Measurements from ENCODE around the gene TAF13. TPM values are rescaled to one million over a fixed set of nuclear protein-coding genes. Genes with fewer than 3 reads are reported as not detected.

Gene TAF13
- total and polyA plus RNA-seq, 9 of the 15 experiments (the other 6 are each of a cell fraction or from before 2014, with no cell fraction given), result 14.9 to 77.2 (median 38.7) TPM

GRCh38 chr1:109075531-109076490, at the start of gene TAF13 (continued):
- TF ChIP-seq MNT (conservative IDR thresholded peaks at IDR 0.05) (peak; percentile 86 to 97), NCOA6 (IDR thresholded peaks at IDR 0.05) (no peak), ZNF780A (CRISPR knock-in tag; IDR thresholded peaks at IDR 0.05) (no peak), KAT7 (CRISPR knock-in tag; IDR thresholded peaks at IDR 0.05; ENCODE audit: borderline replicate concordance) (0 out of 2 replicates have a peak, but pooled peaks have one; percentile 62), SMARCA4 (IDR thresholded peaks at IDR 0.05) (0 out of 2 replicates have a peak, but pooled peaks have one; percentile 7), TCF7 (IDR thresholded peaks at IDR 0.05; ENCODE audit: borderline replicate concordance) (0 out of 2 replicates have a peak, but pooled peaks have one; percentile 75), HEY1 (CRISPR knock-in tag; IDR thresholded peaks at IDR 0.05; ENCODE audit: borderline replicate concordance) (no peak), SRF (CRISPR knock-in tag; IDR thresholded peaks at IDR 0.05) (peak in 1 of 2 experiments; percentile 88; a peak in 2 of 4 replicates), PREB (CRISPR knock-in tag; IDR thresholded peaks at IDR 0.05) (no peak)
- TF ChIP-seq, protein P1, sequence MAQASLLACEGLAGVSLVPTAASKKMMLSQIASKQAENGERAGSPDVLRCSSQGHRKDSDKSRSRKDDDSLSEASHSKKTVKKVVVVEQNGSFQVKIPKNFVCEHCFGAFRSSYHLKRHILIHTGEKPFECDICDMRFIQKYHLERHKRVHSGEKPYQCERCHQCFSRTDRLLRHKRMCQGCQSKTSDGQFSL (CRISPR knock-in tag; IDR thresholded peaks at IDR 0.05), result no peak
- TF ChIP-seq, protein P1 (tag; IDR thresholded peaks at IDR 0.05), result no peak
- TF ChIP-seq, protein P2, sequence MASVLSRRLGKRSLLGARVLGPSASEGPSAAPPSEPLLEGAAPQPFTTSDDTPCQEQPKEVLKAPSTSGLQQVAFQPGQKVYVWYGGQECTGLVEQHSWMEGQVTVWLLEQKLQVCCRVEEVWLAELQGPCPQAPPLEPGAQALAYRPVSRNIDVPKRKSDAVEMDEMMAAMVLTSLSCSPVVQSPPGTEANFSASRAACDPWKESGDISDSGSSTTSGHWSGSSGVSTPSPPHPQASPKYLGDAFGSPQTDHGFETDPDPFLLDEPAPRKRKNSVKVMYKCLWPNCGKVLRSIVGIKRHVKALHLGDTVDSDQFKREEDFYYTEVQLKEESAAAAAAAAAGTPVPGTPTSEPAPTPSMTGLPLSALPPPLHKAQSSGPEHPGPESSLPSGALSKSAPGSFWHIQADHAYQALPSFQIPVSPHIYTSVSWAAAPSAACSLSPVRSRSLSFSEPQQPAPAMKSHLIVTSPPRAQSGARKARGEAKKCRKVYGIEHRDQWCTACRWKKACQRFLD (CRISPR knock-in tag; IDR thresholded peaks at IDR 0.05), result peak; percentile 96
- TF ChIP-seq, protein P3, sequence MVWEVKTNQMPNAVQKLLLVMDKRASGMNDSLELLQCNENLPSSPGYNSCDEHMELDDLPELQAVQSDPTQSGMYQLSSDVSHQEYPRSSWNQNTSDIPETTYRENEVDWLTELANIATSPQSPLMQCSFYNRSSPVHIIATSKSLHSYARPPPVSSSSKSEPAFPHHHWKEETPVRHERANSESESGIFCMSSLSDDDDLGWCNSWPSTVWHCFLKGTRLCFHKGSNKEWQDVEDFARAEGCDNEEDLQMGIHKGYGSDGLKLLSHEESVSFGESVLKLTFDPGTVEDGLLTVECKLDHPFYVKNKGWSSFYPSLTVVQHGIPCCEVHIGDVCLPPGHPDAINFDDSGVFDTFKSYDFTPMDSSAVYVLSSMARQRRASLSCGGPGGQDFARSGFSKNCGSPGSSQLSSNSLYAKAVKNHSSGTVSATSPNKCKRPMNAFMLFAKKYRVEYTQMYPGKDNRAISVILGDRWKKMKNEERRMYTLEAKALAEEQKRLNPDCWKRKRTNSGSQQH (CRISPR knock-in tag; IDR thresholded peaks at IDR 0.05), result no peak
- TF ChIP-seq, protein P4, sequence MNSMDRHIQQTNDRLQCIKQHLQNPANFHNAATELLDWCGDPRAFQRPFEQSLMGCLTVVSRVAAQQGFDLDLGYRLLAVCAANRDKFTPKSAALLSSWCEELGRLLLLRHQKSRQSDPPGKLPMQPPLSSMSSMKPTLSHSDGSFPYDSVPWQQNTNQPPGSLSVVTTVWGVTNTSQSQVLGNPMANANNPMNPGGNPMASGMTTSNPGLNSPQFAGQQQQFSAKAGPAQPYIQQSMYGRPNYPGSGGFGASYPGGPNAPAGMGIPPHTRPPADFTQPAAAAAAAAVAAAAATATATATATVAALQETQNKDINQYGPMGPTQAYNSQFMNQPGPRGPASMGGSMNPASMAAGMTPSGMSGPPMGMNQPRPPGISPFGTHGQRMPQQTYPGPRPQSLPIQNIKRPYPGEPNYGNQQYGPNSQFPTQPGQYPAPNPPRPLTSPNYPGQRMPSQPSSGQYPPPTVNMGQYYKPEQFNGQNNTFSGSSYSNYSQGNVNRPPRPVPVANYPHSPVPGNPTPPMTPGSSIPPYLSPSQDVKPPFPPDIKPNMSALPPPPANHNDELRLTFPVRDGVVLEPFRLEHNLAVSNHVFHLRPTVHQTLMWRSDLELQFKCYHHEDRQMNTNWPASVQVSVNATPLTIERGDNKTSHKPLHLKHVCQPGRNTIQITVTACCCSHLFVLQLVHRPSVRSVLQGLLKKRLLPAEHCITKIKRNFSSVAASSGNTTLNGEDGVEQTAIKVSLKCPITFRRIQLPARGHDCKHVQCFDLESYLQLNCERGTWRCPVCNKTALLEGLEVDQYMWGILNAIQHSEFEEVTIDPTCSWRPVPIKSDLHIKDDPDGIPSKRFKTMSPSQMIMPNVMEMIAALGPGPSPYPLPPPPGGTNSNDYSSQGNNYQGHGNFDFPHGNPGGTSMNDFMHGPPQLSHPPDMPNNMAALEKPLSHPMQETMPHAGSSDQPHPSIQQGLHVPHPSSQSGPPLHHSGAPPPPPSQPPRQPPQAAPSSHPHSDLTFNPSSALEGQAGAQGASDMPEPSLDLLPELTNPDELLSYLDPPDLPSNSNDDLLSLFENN (IDR thresholded peaks at IDR 0.05; ENCODE audit: low read depth in 2 of 2, low read length in 2 of 2), result no peak; a peak in 1 of 4 replicates
